ENCODE measurements around the gene PRKN. TPM values are rescaled to one million over a fixed set of nuclear protein-coding genes. Genes with fewer than 3 reads are reported as not detected.

Gene PRKN
- total RNA-seq, 1 experiment from 2014 or later, result 1.2 TPM

DNA sequence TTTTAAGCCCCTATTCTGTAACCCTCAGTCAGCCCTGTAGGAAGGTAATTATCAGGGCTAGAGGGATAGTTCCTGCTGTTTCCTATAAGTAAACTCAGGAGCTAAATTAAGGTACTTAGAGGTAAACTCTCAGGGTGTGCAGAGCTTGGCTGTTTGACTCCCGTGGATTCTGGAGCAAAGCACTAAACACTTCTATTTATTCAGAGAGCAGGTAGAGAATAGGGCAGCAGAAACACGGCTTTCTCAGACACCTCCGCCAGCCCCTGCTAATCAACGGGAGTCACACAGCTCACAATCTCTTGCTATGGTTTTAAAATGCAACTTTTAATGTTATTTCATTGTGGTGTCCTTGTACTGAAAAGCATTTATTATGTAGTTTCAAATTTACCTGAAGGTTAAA is 21.8 kb downstream of the PRKN start:
- TF ChIP-seq CTCF (conservative IDR thresholded peaks at IDR 0.05; ENCODE audit: low read depth, low read length), result no peak
- no peak for TF ChIP-seq EZH2 (IDR thresholded peaks at IDR 0.05; ENCODE audit: borderline replicate concordance, low read depth, low read length, poor library complexity, severe bottlenecking)
- CTCF ChIA-PET, result no interaction called here
- Histone ChIP-seq H3K36me3 (ENCODE audit: insufficient read depth, low read length, poor library complexity, severe bottlenecking) (no peaks in the 10 kb centered on the region), H3K4me3 (ENCODE audit: low read depth, low read length, poor library complexity, severe bottlenecking) (no peak overlapping the region), H3K27me3 (replicated peaks; ENCODE audit: insufficient read depth, low read depth, low read length, poor library complexity) (no peaks in the 10 kb centered on the region), H3K27ac (ENCODE audit: low read depth, low read length, poor library complexity, severe bottlenecking) (no peak overlapping the region), H3K4me1 (ENCODE audit: insufficient read depth, low read length, poor library complexity, severe bottlenecking) (no peaks in the 10 kb centered on the region), H3K9me3 (ENCODE audit: low read depth, low read length, poor library complexity, severe bottlenecking) (no peaks in the 10 kb centered on the region)
- DNase-seq (ENCODE audit: low spot score), result no peak
- intact Hi-C loops (cut with micrococcal nuclease; ENCODE audit: unreplicated experiment), result no loop called here
- POLR2A ChIA-PET (ENCODE audit: low non-redundant PET), result no interaction called here
- BruUV-seq (replicated peaks), result no TSS peak

GRCh38 chr6:162704001-162704400 is 23.6 kb downstream of the PRKN start:
- TF ChIP-seq CTCF (conservative IDR thresholded peaks at IDR 0.05; ENCODE audit: low read depth, low read length), result no peak
- TF ChIP-seq EZH2 (IDR thresholded peaks at IDR 0.05; ENCODE audit: borderline replicate concordance, low read depth, low read length, poor library complexity, severe bottlenecking), result no peak

GRCh38 chr6:162702446-162702845 is 25.1 kb downstream of the PRKN start:
- intact Hi-C loops (cut with micrococcal nuclease; ENCODE audit: unreplicated experiment), result no loop called here
- H3K27me3 ChIP-seq (replicated peaks; ENCODE audit: insufficient read depth, low read depth, low read length, poor library complexity), result no peaks in the 10 kb centered on the region
- no peak overlapping the region for H3K4me3 ChIP-seq (ENCODE audit: low read depth, low read length, poor library complexity, severe bottlenecking)
- no peaks in the 10 kb centered on the region for H3K4me1 ChIP-seq (ENCODE audit: insufficient read depth, low read length, poor library complexity, severe bottlenecking)
- POLR2A ChIA-PET (ENCODE audit: low non-redundant PET), result no interaction called here
- no peaks in the 10 kb centered on the region for H3K9me3 ChIP-seq (ENCODE audit: low read depth, low read length, poor library complexity, severe bottlenecking)
- CTCF ChIA-PET, result no interaction called here
- no peak for DNase-seq (ENCODE audit: low spot score)
- H3K36me3 ChIP-seq (ENCODE audit: insufficient read depth, low read length, poor library complexity, severe bottlenecking), result no peaks in the 10 kb centered on the region
- H3K27ac ChIP-seq (ENCODE audit: low read depth, low read length, poor library complexity, severe bottlenecking), result no peak overlapping the region
- TF ChIP-seq EZH2 (IDR thresholded peaks at IDR 0.05; ENCODE audit: borderline replicate concordance, low read depth, low read length, poor library complexity, severe bottlenecking), result no peak
- no peak for TF ChIP-seq CTCF (conservative IDR thresholded peaks at IDR 0.05; ENCODE audit: low read depth, low read length)
- BruUV-seq (replicated peaks), result no TSS peak

More at GRCh38 chr6:162704001-162704400, 23.6 kb downstream of the PRKN start:
- Histone ChIP-seq H3K27ac (ENCODE audit: low read depth, low read length, poor library complexity, severe bottlenecking) (no peak overlapping the region), H3K4me1 (ENCODE audit: insufficient read depth, low read length, poor library complexity, severe bottlenecking) (no peaks in the 10 kb centered on the region), H3K36me3 (ENCODE audit: insufficient read depth, low read length, poor library complexity, severe bottlenecking) (no peaks in the 10 kb centered on the region), H3K4me3 (ENCODE audit: low read depth, low read length, poor library complexity, severe bottlenecking) (no peak overlapping the region), H3K27me3 (replicated peaks; ENCODE audit: insufficient read depth, low read depth, low read length, poor library complexity) (no peaks in the 10 kb centered on the region), H3K9me3 (ENCODE audit: low read depth, low read length, poor library complexity, severe bottlenecking) (no peaks in the 10 kb centered on the region)
- no peak for DNase-seq (ENCODE audit: low spot score)
- intact Hi-C loops (cut with micrococcal nuclease; ENCODE audit: unreplicated experiment), result no loop called here
- BruUV-seq (replicated peaks), result no TSS peak
- ChIA-PET CTCF (no interaction called here), POLR2A (ENCODE audit: low non-redundant PET) (no interaction called here)

Measured in A673 (cell line).